GM18909 (cell line): Measurements from ENCODE around the gene R3HDM2.
"Not testable (repeated sequence)": the region's sequence is repeated elsewhere in the genome, so short reads cannot be mapped to it uniquely, and the experiment has no call there.

ENCODE experiments used
- ATAC-seq: cut with Tn5 transposase; IDR thresholded peaks from one replicate; pipeline ENCODE4 v1.9.1; 2021; ENCODE audit warnings: mild to moderate bottlenecking; ENCODE audit not compliant: unreplicated experiment, poor library complexity

The R3HDM2 gene

GRCh38 chr12:57386187-57386720 is 44.6 kb downstream of the R3HDM2 start:
- no peak for ATAC-seq

- no peak for ATAC-seq
These were observed 45.3 kb downstream of the R3HDM2 start for GRCh38 chr12:57385586-57385985.

DNA sequence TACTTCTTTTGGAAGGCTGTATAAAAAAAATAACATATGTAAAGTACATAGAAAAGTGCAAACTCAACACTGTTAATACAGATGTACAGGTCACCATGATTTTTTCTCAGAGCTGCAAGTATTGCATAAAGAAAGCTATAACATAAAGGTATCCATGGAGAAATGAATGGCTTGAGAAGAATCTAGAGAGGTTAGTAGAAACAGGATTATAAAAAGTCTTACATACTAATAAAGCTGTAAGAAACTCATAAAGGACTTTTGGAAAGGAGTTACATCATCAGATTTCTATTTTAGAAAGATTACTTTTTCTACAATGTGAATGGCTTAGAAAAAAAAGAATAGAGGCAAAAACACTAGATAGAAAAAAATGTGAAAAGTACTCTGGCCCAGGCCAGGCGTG is 46.4 kb downstream of the R3HDM2 start:
- ATAC-seq, result no peak

DNA sequence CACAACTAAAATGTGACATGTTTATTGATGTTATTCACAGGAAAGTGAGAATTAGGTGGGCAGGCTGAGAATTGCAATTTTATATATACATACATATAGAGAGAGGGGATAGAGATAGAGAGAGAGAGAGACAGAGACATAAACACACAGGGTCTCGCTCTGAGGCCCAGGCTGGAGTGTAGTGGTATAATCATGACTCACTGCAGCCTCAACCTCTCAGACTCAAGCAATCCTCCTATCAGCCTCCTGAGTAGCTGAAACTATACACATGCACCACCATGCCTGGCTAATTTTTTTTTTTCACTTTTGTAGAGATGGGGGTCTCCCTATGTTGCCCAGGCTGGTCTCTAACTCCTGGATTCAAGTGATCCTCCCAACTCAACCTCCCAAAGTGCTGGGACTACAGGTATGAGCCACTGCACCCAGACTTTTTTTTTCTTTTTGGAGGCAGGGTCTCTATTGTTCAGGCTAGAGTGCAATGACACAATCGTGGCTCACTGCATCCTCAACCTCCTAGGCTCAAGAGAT is 49.1 kb downstream of the R3HDM2 start:
- no peak for ATAC-seq

DNA sequence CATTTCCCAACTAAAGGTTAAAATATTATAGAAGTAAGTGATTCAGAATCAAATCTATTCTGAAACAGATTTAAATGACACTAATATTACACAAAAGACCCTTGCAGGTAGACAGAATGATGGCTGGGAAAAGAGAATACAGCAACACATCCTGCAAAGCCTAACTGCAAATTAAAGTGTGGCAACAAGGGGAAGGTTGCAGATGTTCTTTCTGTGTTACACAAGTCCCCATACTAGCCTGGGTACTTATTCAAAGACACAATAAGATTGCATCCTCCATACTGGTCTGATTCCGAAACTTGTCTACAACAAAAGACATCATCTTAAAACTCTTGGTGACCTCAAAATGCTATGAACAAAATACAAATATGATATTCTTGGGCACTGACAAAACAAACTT is 50.5 kb downstream of the R3HDM2 start:
- no peak for ATAC-seq

DNA sequence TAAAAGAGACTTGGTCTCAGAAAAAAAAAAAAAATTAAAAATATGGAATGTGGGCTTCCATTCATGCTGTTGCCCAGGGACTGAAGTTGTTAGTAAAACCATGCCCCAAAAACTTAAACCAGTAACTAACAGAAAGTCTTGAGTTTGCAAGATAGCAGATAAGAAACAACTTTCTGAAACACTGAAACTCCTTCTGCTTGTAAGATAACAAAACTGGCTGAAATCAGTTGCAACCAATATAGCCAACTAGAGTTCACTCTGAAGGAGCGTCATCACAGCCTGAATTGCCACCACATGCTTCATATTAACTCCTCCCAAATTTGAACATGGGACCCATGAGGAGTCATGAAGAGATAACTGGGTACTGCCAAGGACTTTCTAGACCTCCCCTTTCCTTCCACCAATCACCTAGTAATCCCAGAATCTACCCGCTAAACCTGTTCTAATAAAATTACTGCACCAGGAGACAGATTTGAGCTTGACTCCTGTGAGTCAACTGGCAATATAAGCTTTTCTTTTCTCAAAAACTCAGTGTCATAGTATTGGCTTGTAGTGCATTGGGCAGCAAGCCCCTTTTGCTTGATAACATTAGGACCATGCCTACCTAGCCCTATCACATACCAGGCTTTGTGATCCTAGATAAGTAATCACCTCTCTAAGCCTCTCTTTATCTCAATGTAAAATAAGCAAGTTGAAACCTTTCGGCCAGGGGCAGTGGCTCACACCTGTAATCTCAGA is 53.6 kb downstream of the R3HDM2 start:
- no peak for ATAC-seq

DNA sequence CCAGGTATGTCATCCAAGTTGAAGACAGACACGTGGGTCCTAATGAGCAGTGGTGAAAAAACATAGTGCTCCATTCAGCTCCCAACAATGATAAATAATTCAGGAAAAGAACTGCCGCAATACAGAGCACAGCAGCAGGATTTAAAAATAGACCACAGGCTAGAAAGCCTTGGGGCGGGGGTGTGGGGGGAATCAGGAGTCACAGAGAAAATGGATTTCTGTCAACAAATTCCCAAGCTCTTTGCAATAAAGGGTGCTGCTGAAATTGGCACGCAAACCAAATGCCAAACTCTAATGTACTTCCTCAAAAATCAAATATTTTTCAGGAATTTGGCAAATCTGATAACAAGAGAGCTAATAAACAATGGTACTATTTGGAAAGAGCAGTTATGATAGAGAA is 58.6 kb downstream of the R3HDM2 start:
- no peak for ATAC-seq

- no peak for ATAC-seq
These were observed 60.1 kb downstream of the R3HDM2 start for GRCh38 chr12:57370696-57371095.

DNA sequence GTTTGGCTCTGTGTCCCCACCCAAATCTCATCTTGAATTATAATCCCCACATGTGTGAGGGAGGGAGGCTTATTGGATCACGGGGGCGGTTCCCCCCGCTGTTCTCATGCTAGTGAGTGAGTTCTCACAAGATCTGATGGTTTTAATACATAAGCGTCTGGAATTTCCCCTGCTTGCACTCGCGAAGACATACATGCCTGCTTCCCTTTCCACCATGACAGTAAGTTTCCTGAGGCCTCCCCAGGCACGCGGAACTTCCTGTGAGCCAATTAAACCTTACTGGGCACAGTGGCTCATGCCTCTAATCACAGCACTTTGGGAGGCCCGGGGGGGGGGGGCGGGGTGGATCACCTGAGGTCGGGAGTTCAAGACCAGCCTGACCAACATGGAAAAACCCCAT is 60.8 kb downstream of the R3HDM2 start:
- ATAC-seq, result no peak

DNA sequence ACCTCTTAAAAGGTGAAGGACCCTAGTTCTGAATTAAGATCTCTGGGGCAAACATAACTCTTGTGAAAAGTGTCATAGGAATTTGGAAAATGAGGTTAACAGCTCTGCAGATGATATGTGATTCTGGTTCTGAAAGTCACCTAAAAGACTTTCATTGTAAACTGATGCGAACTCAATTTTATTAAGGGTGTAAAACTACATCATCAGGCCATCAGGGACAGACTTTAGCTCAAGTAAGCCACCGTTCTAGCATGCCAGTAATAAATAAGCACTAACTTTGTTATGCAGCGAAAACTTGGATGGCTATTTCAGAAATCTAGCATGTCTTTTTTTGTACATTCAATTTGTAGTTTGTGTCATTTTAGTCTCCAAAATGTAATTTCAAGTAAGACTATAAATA is 61.6 kb downstream of the R3HDM2 start:
- no peak for ATAC-seq

DNA sequence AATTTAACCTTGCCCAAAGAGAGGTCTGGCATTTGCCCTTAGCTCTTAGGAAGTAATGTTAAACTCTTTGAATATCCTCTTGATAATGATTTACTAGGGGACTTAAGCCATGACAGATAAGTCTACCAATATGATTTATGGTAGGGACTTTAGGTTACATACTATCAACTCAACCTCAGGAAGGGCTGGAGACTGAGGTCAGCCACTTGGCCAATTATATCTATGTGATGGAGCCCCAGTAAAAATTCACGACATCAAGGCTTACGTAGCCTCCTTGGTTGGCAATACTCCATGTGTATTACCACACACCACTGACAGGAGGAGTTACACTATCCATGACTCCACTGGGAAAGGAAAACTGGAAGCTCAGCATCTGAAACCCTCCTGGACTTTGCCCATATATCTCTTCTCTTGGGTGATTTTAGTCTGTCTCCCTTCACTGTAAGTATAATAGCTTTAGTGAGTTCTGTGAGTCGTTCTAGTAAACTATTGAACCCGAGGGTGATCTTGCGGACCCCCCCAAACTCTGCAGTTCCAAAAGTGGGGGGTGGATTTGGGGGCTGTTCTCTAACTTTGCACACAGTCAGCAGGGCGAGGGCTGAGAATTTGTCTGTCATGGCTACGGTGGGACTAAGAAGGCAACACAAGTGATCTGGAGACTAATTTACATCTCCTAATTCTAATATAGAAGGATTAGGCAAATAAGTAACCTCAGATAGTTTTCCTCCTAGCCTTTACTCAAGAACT is 62.3 kb downstream of the R3HDM2 start:
- no peak for ATAC-seq

GRCh38 chr12:57367121-57367520 is 63.7 kb downstream of the R3HDM2 start:
- ATAC-seq, result no peak

- no peak for ATAC-seq
These were observed 64.5 kb downstream of the R3HDM2 start for GRCh38 chr12:57366315-57366714.

DNA sequence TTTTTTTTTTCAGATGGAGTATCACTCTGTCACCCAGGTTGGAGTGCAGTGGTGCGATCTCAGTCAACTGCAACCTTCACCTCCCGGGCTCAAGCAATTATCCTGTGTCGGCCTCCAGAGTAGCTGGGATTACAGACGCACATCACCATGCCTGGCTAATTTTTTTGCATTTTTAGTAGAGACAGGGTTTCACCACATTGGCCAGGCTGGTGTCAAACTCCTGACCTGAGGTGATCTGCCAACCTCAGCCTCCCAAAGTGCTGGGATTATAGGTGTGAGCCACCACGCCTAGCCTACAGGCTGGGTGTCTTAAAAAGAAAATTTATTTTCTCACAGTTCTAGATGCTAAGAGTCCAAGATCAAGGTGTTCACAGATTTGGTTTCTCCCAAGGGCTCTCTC is 66.7 kb downstream of the R3HDM2 start:
- ATAC-seq, result not testable (repeated sequence)

GRCh38 chr12:57360468-57360867 is 70.4 kb downstream of the R3HDM2 start:
- no peak for ATAC-seq

DNA sequence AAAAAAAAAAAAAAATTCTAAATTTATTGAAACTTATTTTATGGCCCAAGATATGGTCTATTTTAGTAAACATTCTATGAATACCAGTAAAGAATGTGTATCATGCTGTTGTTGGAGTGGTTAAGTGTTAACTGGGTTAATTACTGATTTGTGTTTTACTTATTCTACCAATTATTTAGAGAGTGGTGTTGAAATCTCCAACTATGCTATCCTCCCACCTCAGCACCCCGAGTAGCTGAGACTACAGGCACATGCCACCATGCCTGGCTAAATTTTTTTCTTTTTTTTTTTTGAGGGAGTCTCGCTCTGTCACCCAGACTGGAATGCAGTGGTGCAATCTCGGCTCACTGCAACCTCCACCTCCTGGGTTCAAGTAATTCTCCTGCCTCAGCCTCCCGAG is 72.2 kb downstream of the R3HDM2 start:
- ATAC-seq, result no peak

GRCh38 chr12:57355734-57356133 is 75.1 kb downstream of the R3HDM2 start:
- ATAC-seq, result no peak

DNA sequence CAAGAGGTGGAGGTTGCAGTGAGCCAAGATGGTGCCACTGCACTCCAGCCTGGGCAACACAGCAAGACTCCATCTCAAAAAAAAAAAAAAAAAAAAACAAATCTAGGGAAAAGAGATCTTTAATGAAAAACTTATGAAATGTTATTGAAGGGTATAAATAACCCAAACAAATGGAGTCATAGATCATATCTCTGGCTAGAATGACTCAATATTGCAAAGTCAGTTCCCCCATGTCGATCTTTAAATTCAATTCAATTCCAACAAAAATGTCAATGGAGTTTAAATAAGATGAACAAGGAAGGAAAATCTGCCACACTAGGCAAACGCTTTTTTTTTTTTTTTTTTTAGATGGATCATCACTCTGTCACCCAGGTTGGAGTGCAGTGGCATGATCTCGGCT is 78.7 kb downstream of the R3HDM2 start:
- ATAC-seq, result no peak

DNA sequence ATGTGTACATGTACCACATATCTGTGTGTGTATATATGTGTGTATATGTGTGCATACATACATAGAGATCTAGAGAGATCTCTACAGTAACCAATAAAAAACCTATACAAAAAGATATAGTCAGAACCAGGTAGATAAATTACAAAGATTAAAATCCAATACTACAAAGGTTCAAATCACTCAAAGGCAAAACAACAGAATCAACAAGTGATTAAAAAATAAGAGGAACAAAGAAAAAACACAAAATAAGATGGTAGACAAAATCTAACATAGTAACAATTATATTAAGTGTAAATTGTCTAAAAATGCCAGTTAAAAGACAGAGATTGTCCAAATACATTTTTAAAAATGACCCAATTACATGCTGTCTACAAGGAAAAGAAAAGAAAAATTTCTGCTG is 83.6 kb downstream of the R3HDM2 start:
- no peak for ATAC-seq

DNA sequence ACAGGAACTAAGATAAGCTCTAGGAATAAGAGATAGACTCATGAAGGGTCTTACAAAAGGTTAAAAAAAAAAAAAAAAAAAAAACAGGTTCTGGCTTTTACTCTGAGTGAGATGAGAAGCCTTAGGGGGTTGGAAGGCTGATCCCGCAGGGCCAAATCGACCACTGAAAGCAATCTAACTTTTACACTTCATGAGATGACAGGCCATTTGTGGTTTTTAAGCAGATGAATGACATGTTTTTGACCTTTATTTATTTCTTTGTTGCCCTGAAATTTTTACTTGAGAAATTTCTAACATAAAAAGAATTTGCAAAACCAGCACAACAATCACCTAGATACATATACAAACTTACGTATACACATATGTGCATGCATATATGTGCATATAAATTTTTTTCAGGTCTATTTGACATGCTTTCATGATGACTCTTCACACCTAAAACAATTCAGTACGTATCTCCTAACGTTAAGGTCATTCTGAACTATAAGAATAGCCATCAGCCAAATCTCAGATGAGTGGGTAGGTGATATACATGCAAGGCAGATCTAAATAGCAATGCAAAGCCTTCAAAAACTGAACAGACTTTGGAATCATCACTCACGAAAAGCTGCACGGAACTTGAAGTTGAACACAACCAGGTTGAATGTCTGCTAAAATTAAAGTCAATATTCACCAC is 87.0 kb downstream of the R3HDM2 start:
- ATAC-seq, result no peak

DNA sequence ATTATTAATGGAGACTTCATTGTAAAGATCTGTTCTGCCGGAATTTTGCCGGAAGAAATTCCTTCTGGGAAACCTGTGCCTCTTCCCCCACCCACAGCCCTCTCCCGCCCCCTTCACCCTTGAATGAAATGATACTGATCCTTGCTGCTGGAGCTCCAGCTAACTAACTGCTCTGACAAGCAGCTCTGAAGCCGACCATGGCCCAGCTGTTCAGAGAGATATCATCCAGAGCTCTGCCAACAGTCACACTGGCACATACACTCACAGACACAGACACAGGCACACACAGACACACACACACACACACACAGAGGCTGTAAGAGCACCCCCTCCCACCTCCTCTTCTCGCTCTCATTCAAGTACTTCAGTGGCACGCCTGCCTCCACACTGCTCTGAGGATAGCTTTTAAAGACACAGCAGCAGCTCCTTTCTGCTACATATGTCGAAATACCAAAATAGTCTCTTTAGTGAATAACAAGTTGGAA is 88.6 kb downstream of the R3HDM2 start:
- ATAC-seq, result no peak
